Mucosa of stomach (tissue), 1 donor: Measurements from ENCODE around the gene GBP3.
"Not testable (repeated sequence)": the region's sequence is repeated elsewhere in the genome, so short reads cannot be mapped to it uniquely, and the experiment has no call there.

ENCODE experiments used
- H3K27me3 ChIP-seq: one replicate; pipeline ENCODE4 v1.7.0; 2013; ENCODE audit warnings: mild to moderate bottlenecking, low read length; ENCODE audit not compliant: control insufficient read depth, insufficient read depth
- H3K36me3 ChIP-seq: one replicate; pipeline ENCODE4 v1.7.0; 2013; ENCODE audit warnings: low read length; ENCODE audit not compliant: control insufficient read depth, insufficient read depth
- H3K4me1 ChIP-seq: one replicate; pipeline ENCODE4 v1.7.0; 2013; ENCODE audit warnings: mild to moderate bottlenecking, low read length; ENCODE audit not compliant: control insufficient read depth, insufficient read depth
- H3K4me3 ChIP-seq: one replicate; pipeline ENCODE4 v1.7.0; 2013; ENCODE audit warnings: low read length
- H3K9ac ChIP-seq: one replicate; pipeline ENCODE4 v1.7.0; 2013; ENCODE audit warnings: mild to moderate bottlenecking, low read length, moderate library complexity
- H3K9me3 ChIP-seq: one replicate; pipeline ENCODE4 v1.7.0; 2013; ENCODE audit warnings: mild to moderate bottlenecking, low read length, moderate library complexity; ENCODE audit not compliant: control insufficient read depth
- donor health status: Pancreatic carcinoma.

Gene GBP3

DNA sequence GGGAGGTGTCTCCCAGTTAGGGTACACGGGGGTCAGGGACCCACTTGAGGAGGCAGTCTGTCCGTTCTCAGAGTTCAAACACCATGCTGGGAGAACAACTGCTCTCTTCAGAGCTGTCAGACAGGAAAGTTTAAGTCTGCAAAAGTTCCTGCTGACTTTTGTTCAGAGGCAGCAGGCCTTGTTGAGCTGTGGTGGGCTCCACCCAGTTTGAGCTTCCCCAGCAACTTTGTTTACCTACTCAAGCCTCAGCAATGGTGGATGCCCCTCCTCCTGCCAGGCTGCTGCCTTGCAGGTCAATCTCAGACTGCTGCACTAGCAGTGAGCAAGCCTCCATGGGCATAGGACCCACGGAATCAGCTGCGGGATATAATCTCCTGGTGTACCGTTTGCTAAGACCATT lies 11.3 kb upstream of the GBP3 start:
- H3K4me1 ChIP-seq, H3K36me3 ChIP-seq, H3K9me3 ChIP-seq, H3K9ac ChIP-seq, H3K27me3 ChIP-seq, H3K4me3 ChIP-seq: not testable (repeated sequence)

DNA sequence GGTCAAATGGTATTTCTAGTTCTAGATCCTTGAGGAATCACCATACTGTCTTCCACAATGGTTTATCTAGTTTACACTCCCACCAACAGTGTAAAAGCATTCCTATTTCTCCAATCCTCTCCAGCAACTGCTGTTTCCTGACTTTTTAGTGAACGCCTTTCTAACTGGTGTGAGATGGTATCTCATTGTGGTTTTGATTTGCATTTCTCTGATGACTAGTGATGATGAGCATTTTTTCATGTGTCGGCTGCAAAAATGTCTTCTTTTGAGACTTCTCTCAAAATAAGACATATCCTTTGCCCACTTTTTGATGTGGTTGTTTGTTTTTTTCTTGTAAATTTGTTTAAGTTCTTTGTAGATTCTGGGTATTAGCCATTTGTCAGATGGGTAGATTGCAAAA lies 6.4 kb upstream of the GBP3 start:
- not testable (repeated sequence) for H3K36me3 ChIP-seq, H3K4me3 ChIP-seq, H3K4me1 ChIP-seq, H3K27me3 ChIP-seq, H3K9me3 ChIP-seq, H3K9ac ChIP-seq

DNA sequence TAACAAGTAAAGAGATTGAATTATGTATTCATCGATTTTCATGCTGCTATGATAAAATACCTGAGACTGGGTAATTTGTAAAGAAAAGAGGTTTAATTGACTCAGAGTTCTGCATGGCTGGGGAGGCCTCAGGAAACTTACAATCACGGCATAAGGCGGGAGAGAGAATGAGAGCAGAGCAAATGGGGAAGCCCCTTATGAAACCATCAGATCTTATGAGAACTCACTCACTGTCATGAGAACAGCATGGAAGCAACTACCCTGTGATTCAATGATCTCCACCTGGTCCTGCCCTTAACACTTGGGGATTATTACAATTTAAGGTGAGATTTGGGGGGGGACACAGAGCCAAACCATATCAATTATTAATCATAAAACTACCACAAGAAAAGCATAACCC lies 3.3 kb upstream of the GBP3 start:
- Histone ChIP-seq H3K27me3 (no peaks in the 10 kb centered on the region), H3K36me3 (no peaks in the 10 kb centered on the region), H3K9ac (no peak overlapping the region), H3K9me3 (no peaks in the 10 kb centered on the region), H3K4me3 (no peak overlapping the region), H3K4me1 (peaks cover 4% of the 10 kb centered on the region)

DNA sequence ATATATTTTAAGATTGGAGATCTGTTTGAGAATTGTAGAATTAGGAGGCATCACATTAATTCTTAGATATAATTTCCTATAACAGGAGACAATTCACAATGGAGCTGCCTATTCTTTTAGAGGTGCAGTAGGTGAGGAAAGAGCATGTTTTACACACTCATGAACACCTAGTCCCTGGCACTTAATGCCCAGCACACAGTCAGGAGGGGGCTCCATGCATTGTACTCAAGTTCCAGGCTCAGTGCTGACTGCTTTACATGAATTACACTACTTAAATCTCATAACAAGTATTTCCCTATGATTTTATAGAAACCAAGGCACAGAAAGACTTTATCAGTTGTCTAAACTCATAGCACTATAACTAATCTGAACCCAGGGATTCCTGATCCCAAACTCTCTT lies 360 bp upstream of the GBP3 start:
- Histone ChIP-seq H3K27me3 (no peaks in the 10 kb centered on the region), H3K4me3 (no peak overlapping the region), H3K4me1 (peaks cover 20% of the 10 kb centered on the region), H3K9ac (peak overlapping the region; percentile 70), H3K9me3 (no peaks in the 10 kb centered on the region), H3K36me3 (peaks cover 6% of the 10 kb centered on the region)

DNA sequence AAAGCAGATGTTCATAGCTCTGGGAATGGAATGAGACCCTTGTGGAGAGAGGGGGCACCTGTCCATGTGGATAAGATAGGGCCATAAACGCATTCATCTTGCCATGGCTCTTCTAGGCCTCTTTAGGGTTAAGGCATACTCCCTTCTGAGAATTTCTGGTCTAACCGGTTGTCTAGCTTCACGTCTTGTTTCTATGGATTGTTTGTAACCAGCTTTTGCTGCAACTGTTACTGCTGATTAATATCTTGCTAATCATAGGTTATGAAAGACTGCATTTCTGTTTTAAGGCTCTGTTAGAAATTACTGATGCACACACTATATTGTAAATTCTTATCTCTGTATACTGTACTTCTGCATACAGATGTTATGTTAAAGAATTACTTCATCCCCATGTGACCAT lies 4.3 kb downstream of the GBP3 start:
- not testable (repeated sequence) for H3K9me3 ChIP-seq, H3K36me3 ChIP-seq, H3K4me3 ChIP-seq, H3K27me3 ChIP-seq, H3K9ac ChIP-seq
- H3K4me1 ChIP-seq, result peaks cover 20% of the 10 kb centered on the region

DNA sequence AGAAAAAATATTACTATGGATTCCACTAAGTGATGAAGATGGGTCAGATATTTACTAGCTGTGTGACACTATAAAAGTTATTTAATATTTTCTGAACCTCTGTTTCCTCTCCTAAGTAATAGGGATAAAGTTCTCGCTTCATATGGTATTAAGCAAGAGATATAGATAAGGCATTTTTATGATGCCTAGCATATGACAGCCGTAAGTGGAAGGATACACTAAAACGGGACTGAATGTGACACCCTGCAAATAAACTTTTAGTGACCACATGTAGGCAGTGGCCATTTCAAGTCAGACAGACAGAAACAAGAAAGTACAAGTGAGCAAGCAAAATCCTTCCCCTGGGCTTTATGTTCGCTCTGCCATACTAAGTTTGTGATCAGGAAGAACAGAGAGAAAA lies 14.2 kb downstream of the GBP3 start:
- Histone ChIP-seq H3K27me3 (no peaks in the 10 kb centered on the region), H3K4me1 (peaks cover 5% of the 10 kb centered on the region), H3K36me3 (peaks cover 4% of the 10 kb centered on the region), H3K4me3 (no peak overlapping the region), H3K9ac (no peak overlapping the region), H3K9me3 (no peaks in the 10 kb centered on the region)

DNA sequence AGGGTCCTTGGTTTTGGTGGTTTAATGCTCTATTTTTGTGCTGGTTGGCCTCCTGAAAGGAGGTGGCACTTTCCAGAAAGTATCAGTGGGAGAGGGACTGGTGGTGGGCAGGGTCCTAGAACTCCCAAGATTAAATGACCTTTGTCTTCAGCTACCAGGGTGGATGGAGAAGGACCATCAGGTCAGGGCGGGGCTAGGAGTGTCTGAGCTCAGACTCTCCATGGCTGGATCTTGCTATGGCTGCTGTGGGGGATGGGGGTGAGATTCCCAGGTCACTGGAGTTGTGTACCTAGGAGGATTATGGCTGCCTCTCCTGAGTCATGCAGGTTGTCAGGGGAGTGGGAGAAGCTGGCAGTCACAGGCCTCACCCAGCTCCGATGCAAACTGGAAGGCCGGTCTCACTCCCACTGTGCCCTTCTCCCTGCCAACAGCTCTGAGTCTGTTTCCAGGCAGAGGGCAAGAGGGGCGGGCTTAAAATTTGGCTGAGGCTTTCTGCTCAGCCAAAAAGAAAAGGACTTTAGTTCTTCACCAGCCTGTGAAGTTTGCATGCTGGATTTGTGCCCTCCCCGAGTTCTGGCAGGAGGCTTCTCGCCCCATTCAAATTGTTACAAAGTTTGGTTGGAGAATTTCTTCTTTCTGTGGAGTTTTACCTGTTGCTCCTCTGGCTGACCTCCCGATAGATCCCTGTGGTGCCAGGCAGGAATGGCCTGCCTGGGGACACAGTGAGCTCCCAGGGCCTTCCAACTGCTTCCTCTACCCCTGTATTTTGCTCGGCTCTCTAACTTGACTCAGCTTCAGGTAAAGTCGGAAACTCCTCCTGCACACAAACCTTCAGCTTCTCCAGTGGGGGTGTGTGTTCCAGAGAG lies 17.1 kb downstream of the GBP3 start:
- H3K36me3 ChIP-seq, result peaks cover 4% of the 10 kb centered on the region

DNA sequence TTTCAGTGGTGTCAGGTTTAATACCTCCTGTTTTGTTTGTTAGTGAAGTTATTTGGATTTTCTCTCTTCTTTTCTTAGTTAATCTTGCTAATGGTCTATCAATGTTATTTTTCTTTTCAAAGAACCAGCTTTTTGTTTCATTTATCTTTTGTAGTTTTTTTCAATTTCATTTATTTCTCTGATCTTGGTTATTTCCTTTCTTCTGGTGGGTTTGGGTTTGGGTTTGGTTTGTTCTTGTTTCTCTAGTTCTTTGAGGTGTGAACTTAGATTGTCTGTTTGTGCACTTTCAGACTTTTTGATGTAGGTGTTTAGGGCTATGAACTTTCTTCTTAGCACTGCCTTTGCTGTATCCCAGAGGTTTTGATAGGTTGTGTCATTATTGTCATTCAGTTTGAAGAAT lies 20.5 kb downstream of the GBP3 start:
- H3K9ac ChIP-seq, H3K4me3 ChIP-seq, H3K9me3 ChIP-seq, H3K4me1 ChIP-seq, H3K36me3 ChIP-seq, H3K27me3 ChIP-seq: not testable (repeated sequence)

More for the DNA sequence above, 17.1 kb downstream of the GBP3 start:
- Histone ChIP-seq H3K4me3 (no peak overlapping the region), H3K27me3 (no peaks in the 10 kb centered on the region), H3K9me3 (no peaks in the 10 kb centered on the region), H3K9ac (no peak overlapping the region), H3K4me1 (peaks cover 5% of the 10 kb centered on the region)

DNA sequence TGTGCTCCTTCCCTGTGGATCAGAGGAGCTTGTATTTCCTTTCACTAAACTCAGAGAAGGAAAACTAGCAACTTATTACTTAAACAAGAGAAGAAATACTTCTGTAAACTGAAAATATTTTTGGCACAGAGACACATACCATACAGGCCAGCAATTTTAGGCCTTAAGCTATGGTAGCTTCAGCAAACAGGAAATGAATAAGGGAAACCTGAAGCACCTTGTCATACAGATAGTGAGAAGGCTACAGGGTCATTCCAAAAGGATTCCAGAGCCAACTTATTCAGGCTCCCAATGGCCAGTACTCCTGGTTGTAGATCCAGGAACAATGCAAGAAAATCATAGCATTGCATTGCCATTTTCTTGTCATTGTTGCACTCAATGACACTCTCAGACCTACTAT lies 21.2 kb downstream of the GBP3 start:
- H3K4me1 ChIP-seq, result peaks cover 5% of the 10 kb centered on the region
- peaks cover 4% of the 10 kb centered on the region for H3K36me3 ChIP-seq
- H3K27me3 ChIP-seq, result no peaks in the 10 kb centered on the region
- no peaks in the 10 kb centered on the region for H3K9me3 ChIP-seq
- no peak overlapping the region for H3K4me3 ChIP-seq
- no peak overlapping the region for H3K9ac ChIP-seq

DNA sequence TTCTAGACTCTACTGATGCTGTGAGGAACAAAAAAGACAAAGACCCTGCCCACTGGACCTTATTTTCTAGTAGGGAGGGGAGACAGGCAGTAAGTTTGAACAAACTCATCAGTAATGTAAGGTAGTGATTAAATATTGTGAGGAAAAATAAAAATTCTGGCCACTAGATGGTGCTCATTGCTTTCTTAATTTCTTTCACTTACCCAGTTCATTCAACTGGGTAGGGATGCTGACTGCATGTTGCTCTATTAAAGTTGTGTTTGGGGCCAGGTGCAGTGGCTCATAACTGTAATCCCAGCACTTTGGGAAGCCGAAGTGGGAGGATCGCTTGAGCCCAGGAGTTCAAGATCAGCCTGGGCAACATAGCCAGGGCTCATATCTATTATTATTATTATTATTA lies 23.9 kb downstream of the GBP3 start:
- H3K4me1 ChIP-seq, result no peaks in the 10 kb centered on the region
- H3K4me3 ChIP-seq, result no peak overlapping the region
- no peak overlapping the region for H3K9ac ChIP-seq
- H3K9me3 ChIP-seq, result no peaks in the 10 kb centered on the region
- H3K36me3 ChIP-seq, result no peaks in the 10 kb centered on the region
- no peaks in the 10 kb centered on the region for H3K27me3 ChIP-seq

DNA sequence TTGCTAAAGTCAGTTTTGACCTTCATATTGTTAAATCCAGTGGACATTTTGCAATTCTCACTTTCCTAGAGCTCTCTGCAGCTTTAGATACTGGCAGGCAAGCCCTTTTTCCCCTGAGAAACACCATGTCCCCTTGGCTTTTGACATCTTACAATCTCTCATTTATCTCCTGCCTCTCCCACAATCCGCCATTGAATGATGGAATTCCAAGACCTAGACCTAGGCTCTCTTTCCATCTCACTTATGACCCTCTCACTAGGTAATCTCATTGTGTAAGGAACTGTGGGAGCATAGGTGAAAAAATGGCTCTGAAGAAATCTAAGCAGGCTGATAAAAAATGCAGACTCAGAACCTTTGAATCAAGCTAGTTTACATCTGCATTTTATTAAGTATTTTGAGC lies 32.2 kb downstream of the GBP3 start:
- Histone ChIP-seq H3K9me3 (no peaks in the 10 kb centered on the region), H3K36me3 (no peaks in the 10 kb centered on the region), H3K4me3 (no peak overlapping the region), H3K9ac (no peak overlapping the region), H3K4me1 (peaks cover 7% of the 10 kb centered on the region), H3K27me3 (no peaks in the 10 kb centered on the region)

DNA sequence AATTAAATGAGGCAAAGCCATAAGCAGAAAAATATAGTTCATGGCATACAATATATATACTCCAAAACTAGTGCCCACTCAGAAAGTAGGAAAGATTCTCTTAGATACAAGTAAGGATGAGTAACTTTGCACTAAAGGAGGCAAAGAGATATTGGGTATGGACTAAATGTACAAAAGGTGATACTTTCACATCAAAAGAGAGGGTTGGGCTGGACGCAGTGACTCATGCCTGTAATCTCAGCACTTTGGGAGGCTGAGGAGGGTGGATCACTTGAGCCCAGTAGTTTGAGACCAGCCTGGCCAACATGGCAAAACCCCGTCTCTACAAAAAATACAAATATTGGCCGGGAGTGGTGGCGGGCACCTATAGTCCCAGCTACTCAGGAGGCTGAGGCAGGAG lies 37.0 kb downstream of the GBP3 start:
- no peak overlapping the region for H3K4me3 ChIP-seq
- no peaks in the 10 kb centered on the region for H3K27me3 ChIP-seq
- no peaks in the 10 kb centered on the region for H3K9me3 ChIP-seq
- H3K4me1 ChIP-seq, result peaks cover 26% of the 10 kb centered on the region
- no peaks in the 10 kb centered on the region for H3K36me3 ChIP-seq
- H3K9ac ChIP-seq, result no peak overlapping the region

DNA sequence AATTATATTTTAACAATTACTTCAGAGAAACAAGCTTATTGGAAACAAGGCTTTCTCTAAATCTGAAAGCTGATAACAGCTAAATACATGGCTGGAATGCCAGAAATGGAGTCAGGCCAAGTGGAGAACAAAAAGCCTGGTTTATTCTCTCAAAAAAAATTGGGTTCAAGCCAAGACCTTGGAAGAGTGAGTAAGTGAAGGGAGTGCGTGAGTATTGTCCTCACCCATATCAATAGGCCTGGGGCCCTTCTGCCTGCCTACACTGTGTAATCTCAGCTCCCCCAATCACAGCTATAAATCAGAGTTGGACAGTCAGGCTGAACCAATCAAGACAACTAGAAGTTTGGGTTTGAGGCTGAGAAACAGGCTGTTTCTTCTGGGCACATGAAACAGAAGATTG lies 37.6 kb downstream of the GBP3 start:
- H3K9me3 ChIP-seq, result no peaks in the 10 kb centered on the region
- peak overlapping the region; percentile 22 for H3K9ac ChIP-seq
- H3K4me1 ChIP-seq, result peaks cover 26% of the 10 kb centered on the region
- H3K27me3 ChIP-seq, result no peaks in the 10 kb centered on the region
- no peak overlapping the region for H3K4me3 ChIP-seq
- H3K36me3 ChIP-seq, result no peaks in the 10 kb centered on the region
